ENCODE results near the gene JPH4. TPM values are rescaled to one million over a fixed set of nuclear protein-coding genes. Genes with fewer than 3 reads are reported as not detected.
A peak's percentile ranks its signal among the peaks of the same experiment; 100 is the strongest.

Gene JPH4
- total and polyA plus RNA-seq, 2 of the 8 experiments (the other 6 are each of a cell fraction or from before 2014, with no cell fraction given) = 23.9 to 46.7 TPM

- Histone ChIP-seq H3K4me2 (ENCODE audit: insufficient read depth in 1 of 2, low read depth in 2 of 2, low read length in 2 of 2) (peak overlapping the region; percentile 91 to 94), H4K8ac (ENCODE audit: extremely low read depth, insufficient read depth, low read length) (no peak overlapping the region), H2BK20ac (ENCODE audit: low read length) (no peak overlapping the region), H3K79me1 (ENCODE audit: low read depth, low read length) (no peaks in the 10 kb centered on the region), H2AK5ac (ENCODE audit: low read depth, low read length) (no peak overlapping the region), H3K79me2 (ENCODE audit: control insufficient read depth in 1 of 2, insufficient read depth in 2 of 2, low read length in 2 of 2) (no peaks in the 10 kb centered on the region), H3K18ac (ENCODE audit: extremely low read depth, low read length) (no peak overlapping the region), H3K4me3 (ENCODE audit: extremely low read depth in 1 of 4, insufficient read depth in 2 of 4, low read depth in 3 of 4, low read length in 4 of 4) (peak overlapping the region in 3 of 4 experiments; percentile 52 to 68 (median 66); a peak in 5 of 8 replicates), H3K14ac (ENCODE audit: insufficient read length) (no peak overlapping the region), H2BK15ac (ENCODE audit: low read length) (no peak overlapping the region), H3K4me1 (replicated peaks in 1 of 4; ENCODE audit: control insufficient read depth in 3 of 4, insufficient read depth in 4 of 4, low read length in 3 of 4) (peaks cover 8 to 21% (median 11%) of the 10 kb centered on the region in 4 experiments), H3K9me3 (ENCODE audit: insufficient read depth in 2 of 2, low read depth in 1 of 2, low read length in 1 of 2) (no peaks in the 10 kb centered on the region), H2AFZ (ENCODE audit: low read length) (no peak overlapping the region), H3K23me2 (ENCODE audit: low read depth, low read length) (peaks cover 7% of the 10 kb centered on the region; the same call in 1 of the 2 replicates), H4K5ac (ENCODE audit: insufficient read length, low read depth, low read length) (no peak overlapping the region), H3K9ac (replicated peaks in 1 of 4; ENCODE audit: extremely low read depth in 1 of 4, low read depth in 3 of 4, low read length in 3 of 4) (peak overlapping the region in 1 of 4 experiments; percentile 13; a peak in 1 of 7 replicates), H3K4ac (replicated peaks; ENCODE audit: insufficient read length, low read depth, low read length) (no peak overlapping the region), H2BK5ac (ENCODE audit: low read depth, low read length) (no peak overlapping the region), H4K20me1 (replicated peaks in 1 of 2; ENCODE audit: control insufficient read depth in 1 of 2, insufficient read depth in 2 of 2, low read length in 2 of 2) (peaks cover 0 to 3% of the 10 kb centered on the region in 2 experiments), H3K27me3 (replicated peaks in 1 of 4; ENCODE audit: control insufficient read depth in 3 of 4, extremely low read depth in 1 of 4, insufficient read depth in 3 of 4, low read length in 3 of 4) (no peaks in the 10 kb centered on the region), H3K36me3 (ENCODE audit: control insufficient read depth in 2 of 4, insufficient read depth in 4 of 4, low read length in 3 of 4) (peaks cover 5 to 15% (median 11%) of the 10 kb centered on the region in 4 experiments; a peak in 7 of 8 replicates), H4K91ac (replicated peaks; ENCODE audit: insufficient read length, low read length) (no peak overlapping the region), H2BK12ac (ENCODE audit: low read depth, low read length) (no peak overlapping the region), H3K56ac (replicated peaks; ENCODE audit: insufficient read length, low read depth, low read length) (no peak overlapping the region), H3K23ac (ENCODE audit: insufficient read length) (no peak overlapping the region), H2BK120ac (replicated peaks; ENCODE audit: low read depth, low read length) (no peak overlapping the region), H3K27ac (ENCODE audit: low read depth, low read length) (no peak overlapping the region)
- no peak for FAIRE-seq
- ChIA-PET POLR2A (ENCODE audit: partially characterized antibody) (interaction anchor here (0.8 to 52.7 kb wide), 9 partner anchors 8 to 239 kb away, joined by 3 to 1523 read pairs (median 6); partner anchors contain the start of genes NGDN, THTPA and ZFHX2), CTCF (ENCODE audit: partially characterized antibody) (interaction anchor here (0.9 to 70.5 kb wide), 4 partner anchors 9 to 344 kb away, joined by 3 to 2092 read pairs (median 659); partner anchors contain the start of gene NGDN)
- WGBS, 2 experiments (ENCODE audit: extremely low coverage in 1 of 2, insufficient coverage in 1 of 2, insufficient read length in 1 of 2, insufficient replicate concordance in 2 of 2, low coverage in 1 of 2, low lambda C conversion rate in 2 of 2, missing lambda C conversion rate in 1 of 2) = 92% methylated on average over 10 of the region's 10 CpGs; no CpG with 5 or more reads in 1 of the 2 experiments
- DNase-seq (ENCODE audit: low read depth in 1 of 2, low spot score in 2 of 2) = no peak
- TF ChIP-seq TAF1 (IDR thresholded peaks at IDR 0.05; ENCODE audit: low read depth, low read length) (no peak), KDM5A (IDR thresholded peaks at IDR 0.05; ENCODE audit: low read length) (no peak), CTBP2 (IDR thresholded peaks at IDR 0.05; ENCODE audit: borderline replicate concordance, insufficient read depth, insufficient read length, low read length) (no peak), GABPA (IDR thresholded peaks at IDR 0.05; ENCODE audit: borderline replicate concordance, insufficient read depth, low read length) (no peak), HDAC2 (IDR thresholded peaks at IDR 0.05; ENCODE audit: borderline replicate concordance in 1 of 2, low read depth in 2 of 2, low read length in 2 of 2) (no peak), SIRT6 (IDR thresholded peaks at IDR 0.05; ENCODE audit: low read length) (no peak), MAX (IDR thresholded peaks at IDR 0.05) (no peak), TBP (IDR thresholded peaks at IDR 0.05; ENCODE audit: low read depth, low read length) (no peak), USF2 (IDR thresholded peaks at IDR 0.05; ENCODE audit: low read length) (no peak), NRF1 (IDR thresholded peaks at IDR 0.05; ENCODE audit: low read depth, low read length) (no peak), FOSL1 (IDR thresholded peaks at IDR 0.05; ENCODE audit: insufficient read depth, low read depth, low read length) (no peak)
These were observed 12.3 kb downstream of the JPH4 start for GRCh38 chr14:23566112-23566777.

Measured in H1 (cell line).